ENCODE results near the gene THOC5. TPM values are rescaled to one million over a fixed set of nuclear protein-coding genes. Genes with fewer than 3 reads are reported as not detected.

Gene THOC5
- polyA plus RNA-seq, 1 of the 3 experiments (the other 2 are of a cell fraction) = 95.9 TPM

- no peak for DNase-seq
- no peak overlapping the region for H2AFZ ChIP-seq (ENCODE audit: low read depth)
- no peaks in the 10 kb centered on the region for H3F3A ChIP-seq (replicated peaks; ENCODE audit: insufficient read depth)
- no peaks in the 10 kb centered on the region for H3K27me3 ChIP-seq (ENCODE audit: insufficient read depth)
- H3K4me3 ChIP-seq (ENCODE audit: low read depth in 2 of 2, low read length in 1 of 2) = no peak overlapping the region
- no peaks in the 10 kb centered on the region for H3K9me2 ChIP-seq
- ChIA-PET POLR2A (interaction anchor here (0.8 kb wide), 1 partner anchor 43 kb away, joined by 3 read pairs; the partner anchor contains the start of gene THOC5), CTCF (interaction anchor here (1.0 to 2.5 kb wide), 6 partner anchors 14 to 115 kb away, joined by 3 to 9 read pairs (median 5); partner anchors contain the start of gene THOC5)
- no peak for TF ChIP-seq TCF12 (IDR thresholded peaks at IDR 0.05)
- TF ChIP-seq, protein P1, sequence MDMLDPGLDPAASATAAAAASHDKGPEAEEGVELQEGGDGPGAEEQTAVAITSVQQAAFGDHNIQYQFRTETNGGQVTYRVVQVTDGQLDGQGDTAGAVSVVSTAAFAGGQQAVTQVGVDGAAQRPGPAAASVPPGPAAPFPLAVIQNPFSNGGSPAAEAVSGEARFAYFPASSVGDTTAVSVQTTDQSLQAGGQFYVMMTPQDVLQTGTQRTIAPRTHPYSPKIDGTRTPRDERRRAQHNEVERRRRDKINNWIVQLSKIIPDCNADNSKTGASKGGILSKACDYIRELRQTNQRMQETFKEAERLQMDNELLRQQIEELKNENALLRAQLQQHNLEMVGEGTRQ (IDR thresholded peaks at IDR 0.05; ENCODE audit: borderline replicate concordance, low read depth, low read length) = no peak
- no peak for TF ChIP-seq TAF1 (IDR thresholded peaks at IDR 0.05; ENCODE audit: borderline replicate concordance, low read depth, low read length)
- no peak for TF ChIP-seq GATA2 (CRISPR knock-in tag; IDR thresholded peaks at IDR 0.05)
- no peak for TF ChIP-seq YY1 (IDR thresholded peaks at IDR 0.05; ENCODE audit: low read depth)
- TF ChIP-seq FOSL2 (IDR thresholded peaks at IDR 0.05; ENCODE audit: borderline replicate concordance, low read depth) = no peak
- TF ChIP-seq POLR2AphosphoS5 (IDR thresholded peaks at IDR 0.05; ENCODE audit: low read depth, low read length) = no peak
- TF ChIP-seq, protein P2, sequence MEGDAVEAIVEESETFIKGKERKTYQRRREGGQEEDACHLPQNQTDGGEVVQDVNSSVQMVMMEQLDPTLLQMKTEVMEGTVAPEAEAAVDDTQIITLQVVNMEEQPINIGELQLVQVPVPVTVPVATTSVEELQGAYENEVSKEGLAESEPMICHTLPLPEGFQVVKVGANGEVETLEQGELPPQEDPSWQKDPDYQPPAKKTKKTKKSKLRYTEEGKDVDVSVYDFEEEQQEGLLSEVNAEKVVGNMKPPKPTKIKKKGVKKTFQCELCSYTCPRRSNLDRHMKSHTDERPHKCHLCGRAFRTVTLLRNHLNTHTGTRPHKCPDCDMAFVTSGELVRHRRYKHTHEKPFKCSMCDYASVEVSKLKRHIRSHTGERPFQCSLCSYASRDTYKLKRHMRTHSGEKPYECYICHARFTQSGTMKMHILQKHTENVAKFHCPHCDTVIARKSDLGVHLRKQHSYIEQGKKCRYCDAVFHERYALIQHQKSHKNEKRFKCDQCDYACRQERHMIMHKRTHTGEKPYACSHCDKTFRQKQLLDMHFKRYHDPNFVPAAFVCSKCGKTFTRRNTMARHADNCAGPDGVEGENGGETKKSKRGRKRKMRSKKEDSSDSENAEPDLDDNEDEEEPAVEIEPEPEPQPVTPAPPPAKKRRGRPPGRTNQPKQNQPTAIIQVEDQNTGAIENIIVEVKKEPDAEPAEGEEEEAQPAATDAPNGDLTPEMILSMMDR (IDR thresholded peaks at IDR 0.05) = no peak
- TF ChIP-seq RCOR1 (IDR thresholded peaks at IDR 0.05; ENCODE audit: low read length) = no peak
- TF ChIP-seq REST (IDR thresholded peaks at IDR 0.05; ENCODE audit: low read depth, low read length) = no peak
- TF ChIP-seq MAX (IDR thresholded peaks at IDR 0.05; ENCODE audit: low read depth) = no peak
- TF ChIP-seq, protein P3, sequence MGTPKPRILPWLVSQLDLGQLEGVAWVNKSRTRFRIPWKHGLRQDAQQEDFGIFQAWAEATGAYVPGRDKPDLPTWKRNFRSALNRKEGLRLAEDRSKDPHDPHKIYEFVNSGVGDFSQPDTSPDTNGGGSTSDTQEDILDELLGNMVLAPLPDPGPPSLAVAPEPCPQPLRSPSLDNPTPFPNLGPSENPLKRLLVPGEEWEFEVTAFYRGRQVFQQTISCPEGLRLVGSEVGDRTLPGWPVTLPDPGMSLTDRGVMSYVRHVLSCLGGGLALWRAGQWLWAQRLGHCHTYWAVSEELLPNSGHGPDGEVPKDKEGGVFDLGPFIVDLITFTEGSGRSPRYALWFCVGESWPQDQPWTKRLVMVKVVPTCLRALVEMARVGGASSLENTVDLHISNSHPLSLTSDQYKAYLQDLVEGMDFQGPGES (IDR thresholded peaks at IDR 0.05; ENCODE audit: low read depth, low read length) = no peak
- no peak for TF ChIP-seq PBX3 (IDR thresholded peaks at IDR 0.05)
- TF ChIP-seq FOXM1 (IDR thresholded peaks at IDR 0.05; ENCODE audit: low read depth) = no peak
- TF ChIP-seq NRF1 (IDR thresholded peaks at IDR 0.05; ENCODE audit: low read depth, low read length) = no peak
- no peak for TF ChIP-seq MXI1 (IDR thresholded peaks at IDR 0.05; ENCODE audit: low read depth, low read length)
- TF ChIP-seq FOXJ3 (CRISPR knock-in tag; IDR thresholded peaks at IDR 0.05) = no peak
- WGBS (ENCODE audit: low lambda C conversion rate) = 94% methylated on average over 2 of the region's 2 CpGs
- no peaks in the 10 kb centered on the region for H3K79me2 ChIP-seq (ENCODE audit: insufficient read depth)
- H3K4me1 ChIP-seq (ENCODE audit: control insufficient read depth in 1 of 2, insufficient read depth in 2 of 2, low read depth in 1 of 2, low read length in 1 of 2) = peaks cover 0 to 6% of the 10 kb centered on the region in 2 experiments; a peak in 1 of 4 replicates
- no peak overlapping the region for H3K27ac ChIP-seq (ENCODE audit: low read depth in 2 of 2, low read length in 1 of 2)
- H3K9me3 ChIP-seq = no peaks in the 10 kb centered on the region
- H3K4me2 ChIP-seq = no peak overlapping the region
- peaks cover 47 to 65% of the 10 kb centered on the region in 2 experiments for H3K36me3 ChIP-seq (replicated peaks in 1 of 2; ENCODE audit: control insufficient read depth in 1 of 2, insufficient read depth in 2 of 2, low read length in 1 of 2)
- no peak overlapping the region for H3K9ac ChIP-seq
- H4K20me1 ChIP-seq (ENCODE audit: insufficient read depth) = no peaks in the 10 kb centered on the region
Measured at GRCh38 chr22:29510542-29510941, 43.0 kb downstream of the THOC5 start.
